NCI-H446 (cell line): ENCODE results near the gene GPR17.

ENCODE experiments used
- DNase-seq, 2 experiments: peaks; one replicate each; lab custom pipeline; 2025; lab: John Stamatoyannopoulos, UW

The GPR17 gene, protein sequence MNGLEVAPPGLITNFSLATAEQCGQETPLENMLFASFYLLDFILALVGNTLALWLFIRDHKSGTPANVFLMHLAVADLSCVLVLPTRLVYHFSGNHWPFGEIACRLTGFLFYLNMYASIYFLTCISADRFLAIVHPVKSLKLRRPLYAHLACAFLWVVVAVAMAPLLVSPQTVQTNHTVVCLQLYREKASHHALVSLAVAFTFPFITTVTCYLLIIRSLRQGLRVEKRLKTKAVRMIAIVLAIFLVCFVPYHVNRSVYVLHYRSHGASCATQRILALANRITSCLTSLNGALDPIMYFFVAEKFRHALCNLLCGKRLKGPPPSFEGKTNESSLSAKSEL

DNA sequence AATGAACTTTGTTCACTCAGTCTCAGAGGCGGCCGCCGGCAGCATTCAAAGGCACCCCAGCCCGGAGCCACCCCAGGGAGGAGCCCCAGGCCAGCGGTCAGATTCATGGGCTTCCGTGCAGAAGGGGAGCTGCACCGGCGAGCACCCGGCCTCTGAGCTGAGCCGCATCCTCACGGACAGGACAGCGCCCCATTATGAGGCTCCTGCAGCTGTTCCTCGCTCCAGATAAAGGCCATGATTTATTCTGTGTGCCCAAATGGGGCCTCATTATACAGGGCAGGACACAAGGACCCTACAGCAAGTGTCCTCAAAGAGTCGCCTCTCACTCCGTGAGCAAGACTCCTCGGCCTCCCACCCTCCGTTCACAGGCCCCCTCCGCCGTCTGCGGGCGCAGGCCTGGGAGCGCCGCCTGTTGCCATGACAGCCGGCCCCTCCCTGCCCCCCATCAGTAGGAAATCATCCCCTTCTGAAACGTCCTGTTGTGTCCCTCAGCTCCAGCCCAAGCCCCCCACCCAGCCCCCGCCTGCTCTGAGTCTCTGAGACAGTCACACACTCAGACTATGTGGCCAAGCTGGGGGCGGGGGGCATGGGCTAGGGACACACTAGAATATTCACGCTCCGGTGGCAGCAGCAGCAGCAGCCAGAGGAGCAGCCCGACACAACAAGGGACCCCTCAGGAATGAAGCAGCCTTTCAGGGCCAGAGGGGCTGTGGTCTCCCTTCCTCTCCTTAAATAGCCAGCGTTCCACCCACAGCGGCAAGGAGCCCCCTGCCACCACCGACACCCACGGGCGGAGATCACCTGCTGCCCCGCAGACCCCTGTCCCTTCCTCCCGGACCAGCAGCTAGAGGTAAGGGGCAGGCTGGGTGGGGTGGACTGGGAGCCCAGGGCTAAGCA is at the start of gene GPR17:
GPR17 (plus strand) TSS at position 759 of the 897 bp plus-strand sequence. CDS start 4,583 bp downstream, outside the sequence.
- no peak for DNase-seq

- DNase-seq = no peak
These were observed 49.5 kb upstream of the GPR17 start for GRCh38 chr2:127596311-127597045.

GRCh38 chr2:127597046-127597983 is 48.6 kb upstream of the GPR17 start:
- no peak for DNase-seq

GRCh38 chr2:127597984-127598380 is 48.0 kb upstream of the GPR17 start:
- DNase-seq = no peak

DNA sequence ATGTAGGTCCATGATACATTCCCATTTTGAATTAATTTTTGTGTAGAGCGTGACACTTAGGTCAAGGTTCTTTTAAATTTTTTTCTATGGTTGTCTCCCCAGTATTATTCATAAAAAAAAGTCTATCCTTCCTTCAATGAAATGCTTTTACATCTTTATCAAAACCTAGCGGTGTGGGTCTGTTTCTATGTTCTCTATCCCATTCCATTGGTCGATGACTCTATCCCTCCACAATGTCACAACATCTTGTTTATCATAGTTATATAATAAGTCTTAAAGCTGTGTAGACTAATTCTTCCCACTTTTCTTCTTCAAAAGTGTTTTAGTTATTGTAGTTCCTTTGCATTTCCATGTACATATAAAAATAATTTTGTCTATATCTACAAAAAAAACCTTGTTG is 47.2 kb upstream of the GPR17 start:
- no peak for DNase-seq

GRCh38 chr2:127599211-127599610 is 46.7 kb upstream of the GPR17 start:
- DNase-seq = no peak

GRCh38 chr2:127604986-127605385 is 41.0 kb upstream of the GPR17 start:
- DNase-seq = no peak

DNA sequence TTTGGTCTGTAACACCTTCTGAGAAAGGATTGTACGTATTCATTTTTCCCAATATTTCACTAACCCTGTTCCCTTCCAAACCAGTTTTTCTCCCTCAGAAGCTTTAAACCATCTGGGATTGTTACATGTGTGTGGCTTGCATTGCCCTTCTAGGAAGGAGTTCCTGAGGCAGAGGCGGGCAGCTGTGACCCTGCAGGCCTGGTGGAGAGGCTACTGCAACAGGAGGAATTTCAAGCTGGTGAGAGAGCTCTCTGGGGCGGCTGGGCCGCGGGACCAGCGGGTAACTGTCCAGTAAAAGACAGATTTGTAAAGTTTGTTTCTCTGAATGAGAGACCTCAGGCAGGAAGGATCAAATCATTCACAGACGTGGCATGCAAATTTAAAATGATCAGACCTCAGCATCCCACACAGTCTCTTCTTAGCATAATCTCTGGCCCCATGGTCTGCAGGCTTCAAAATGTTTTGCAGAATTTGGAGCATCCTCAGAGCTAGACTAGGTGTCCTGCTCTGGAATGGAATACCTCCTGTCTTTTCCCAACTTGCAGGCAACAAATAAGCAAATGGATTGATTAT is 40.2 kb upstream of the GPR17 start:
- DNase-seq = no peak

GRCh38 chr2:127606625-127607398 is 39.1 kb upstream of the GPR17 start:
- DNase-seq = no peak

DNA sequence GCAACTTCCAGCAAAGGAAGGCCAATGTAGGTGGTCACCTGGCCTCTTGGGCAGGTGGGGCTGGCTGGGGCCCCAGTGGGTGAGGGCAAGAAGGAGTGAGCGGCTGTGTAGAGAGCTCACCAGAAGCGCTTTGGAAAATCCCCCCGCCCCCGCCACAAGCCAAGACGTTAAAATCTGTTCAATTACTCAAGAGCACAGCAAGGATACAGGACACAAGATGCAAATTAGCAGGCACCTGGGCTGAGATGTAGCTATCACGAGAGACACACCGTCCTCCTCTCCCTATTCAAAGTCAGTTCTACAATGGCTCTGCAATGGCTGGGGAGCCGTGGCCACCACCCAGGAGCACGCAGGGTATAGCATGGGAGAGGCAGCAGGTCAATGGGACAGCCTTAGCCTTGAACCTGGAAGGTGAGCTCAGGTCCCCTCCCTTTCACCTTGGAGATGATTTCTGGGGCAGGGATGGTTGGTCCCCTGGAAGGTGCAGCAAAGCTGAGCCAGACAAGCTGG is 38.5 kb upstream of the GPR17 start:
- no peak for DNase-seq

DNA sequence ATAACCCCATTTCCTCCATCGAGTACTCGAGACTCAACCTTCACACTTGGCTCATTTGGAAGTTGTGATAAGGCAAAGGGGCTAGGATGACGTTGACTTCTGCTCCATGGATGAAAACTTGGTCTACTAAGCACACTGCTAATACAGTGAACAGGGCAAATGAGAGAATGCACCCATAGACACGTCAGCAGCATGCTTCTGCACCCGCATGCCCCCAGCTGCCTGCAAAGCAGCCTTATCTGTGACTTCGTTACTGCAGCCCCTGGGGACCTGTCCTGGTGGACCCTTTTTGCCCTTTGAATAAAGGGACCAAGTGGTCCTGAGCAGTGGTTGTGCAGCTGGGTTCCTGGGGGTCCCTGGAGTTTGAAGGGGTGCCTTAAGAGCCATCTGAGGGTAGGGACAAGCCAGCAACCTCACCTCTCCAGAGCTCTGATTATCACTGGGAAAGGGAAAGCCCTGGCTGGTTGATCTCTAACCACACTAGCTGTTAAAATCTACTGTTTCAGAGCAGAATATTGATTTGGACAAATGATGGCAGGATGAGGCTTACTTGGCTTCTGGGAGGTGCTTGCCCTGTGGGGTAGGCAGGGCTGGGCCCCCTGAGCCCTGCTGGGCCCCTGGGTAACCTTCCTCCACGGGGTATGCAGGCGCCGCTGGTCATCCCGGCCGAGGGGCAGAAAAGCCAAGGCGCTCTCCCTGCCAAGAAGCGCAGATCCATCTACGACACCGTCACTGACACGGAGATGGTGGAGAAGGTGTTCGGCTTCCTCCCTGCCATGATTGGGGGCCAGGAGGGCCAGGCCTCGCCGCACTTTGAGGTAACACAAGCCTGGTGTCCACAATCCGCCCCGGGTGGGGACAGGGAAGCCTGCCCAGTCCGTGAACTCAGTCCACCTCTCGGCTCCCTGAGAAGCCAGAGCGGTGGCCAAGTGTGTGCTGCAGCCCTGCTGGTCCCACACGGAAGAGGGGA is 37.6 kb upstream of the GPR17 start:
- DNase-seq = no peak

DNA sequence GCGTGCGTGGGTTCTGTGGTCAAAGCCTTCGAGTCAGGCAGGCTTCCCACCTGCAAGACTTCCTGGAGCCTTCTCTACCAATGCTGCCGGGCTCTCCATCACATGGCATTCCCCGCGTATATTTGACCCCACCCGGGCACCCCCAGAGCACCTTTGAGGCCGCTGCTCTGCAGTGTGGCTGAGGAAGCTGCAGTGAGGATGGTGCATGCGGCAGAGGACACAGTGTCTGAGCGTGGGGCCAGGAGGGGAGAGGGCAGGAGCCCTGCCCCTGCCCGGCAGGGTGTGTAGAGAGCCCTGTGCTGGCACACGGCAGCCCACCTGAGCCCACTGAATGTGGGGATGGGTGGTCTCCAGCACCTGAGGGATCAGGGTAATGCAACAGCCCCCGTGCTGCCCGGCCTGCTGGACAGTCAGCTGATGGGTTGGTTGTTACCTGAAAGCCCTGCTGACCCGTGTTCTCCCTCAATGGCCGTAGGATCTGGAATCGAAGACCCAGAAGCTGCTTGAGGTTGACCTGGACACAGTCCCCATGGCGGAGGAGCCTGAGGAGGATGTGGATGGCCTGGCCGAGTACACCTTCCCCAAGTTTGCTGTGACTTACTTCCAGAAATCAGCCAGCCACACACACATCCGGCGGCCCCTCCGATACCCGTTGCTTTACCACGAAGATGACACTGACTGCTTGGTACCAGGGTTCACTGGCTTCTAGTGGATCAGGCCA is 36.8 kb upstream of the GPR17 start:
- DNase-seq = no peak

GRCh38 chr2:127609818-127610217 is 36.1 kb upstream of the GPR17 start:
- DNase-seq = no peak

DNA sequence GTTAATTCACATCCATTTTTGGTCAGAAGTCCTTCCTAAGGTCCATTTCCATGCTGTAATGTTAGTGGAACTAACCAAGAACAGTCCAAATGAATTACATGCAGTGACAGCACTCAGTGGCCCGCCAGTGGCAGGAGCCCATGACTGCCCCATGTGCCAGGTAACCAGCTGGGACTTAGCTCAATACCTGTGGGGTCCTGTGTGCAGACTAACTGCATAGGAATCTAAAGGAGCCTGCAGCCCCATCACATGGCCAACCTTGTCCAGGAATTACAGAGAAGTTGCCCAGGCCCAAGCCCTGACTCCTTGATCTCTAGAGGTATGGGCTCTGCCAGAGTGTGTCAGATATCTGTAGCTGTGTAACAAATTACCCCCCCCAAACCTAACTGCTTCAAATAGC is 35.4 kb upstream of the GPR17 start:
- no peak for DNase-seq

GRCh38 chr2:127611076-127611925 is 34.7 kb upstream of the GPR17 start:
- no peak for DNase-seq

DNA sequence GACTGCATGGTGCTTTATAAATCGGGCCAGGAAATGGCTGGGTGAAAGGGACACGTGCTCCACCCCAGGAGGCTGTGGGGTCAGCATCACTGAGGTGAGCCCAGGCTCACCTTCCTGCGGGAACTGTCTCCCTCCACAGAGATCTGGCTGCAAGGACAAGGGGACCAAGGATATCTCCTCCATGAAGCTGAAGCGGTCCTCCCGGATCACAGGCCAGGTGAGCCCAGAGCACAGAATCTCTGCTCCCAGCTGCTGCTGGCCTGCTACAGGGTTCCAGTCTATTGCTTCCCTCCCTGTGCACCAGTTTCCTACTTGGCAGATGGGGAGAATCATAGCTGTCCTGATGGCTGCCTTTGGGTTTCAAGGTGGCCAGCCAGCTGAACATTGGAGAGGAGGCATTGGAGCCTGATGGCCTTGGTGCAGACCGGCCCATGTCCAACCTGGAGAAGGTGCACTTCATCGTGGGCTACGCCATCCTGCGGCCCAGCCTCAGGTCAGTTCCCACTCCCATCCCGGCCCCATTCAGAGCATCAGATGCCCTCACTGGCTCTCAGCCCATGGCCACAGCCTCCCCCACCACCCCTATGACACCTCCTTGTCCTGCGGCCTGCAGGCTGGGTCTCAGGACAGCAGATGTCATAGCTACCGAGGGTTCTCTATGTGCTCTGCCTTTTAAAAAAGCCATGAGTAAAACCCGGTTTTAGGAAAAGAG is 33.7 kb upstream of the GPR17 start:
- DNase-seq = no peak
